HG03066 (cell line): ENCODE data around the gene AK1.
"Not testable (repeated sequence)": the region's sequence is repeated elsewhere in the genome, so short reads cannot be mapped to it uniquely, and the experiment has no call there.

Experiments used
- ATAC-seq: cut with Tn5 transposase; IDR thresholded peaks from one replicate; pipeline ENCODE4 v1.9.1; 2021; ENCODE audit warnings: low read depth; ENCODE audit not compliant: unreplicated experiment

The AK1 gene

GRCh38 chr9:127885508-127886281, 8.2 kb upstream of the AK1 start:
- ATAC-seq = no peak

- ATAC-seq = no peak
These were observed 7.6 kb upstream of the AK1 start for GRCh38 chr9:127884976-127885490.

GRCh38 chr9:127884427-127884911, 7.0 kb upstream of the AK1 start:
- ATAC-seq = no peak

GRCh38 chr9:127883959-127884358, 6.5 kb upstream of the AK1 start:
- ATAC-seq = no peak

GRCh38 chr9:127881715-127882114, 4.2 kb upstream of the AK1 start:
- ATAC-seq = not testable (repeated sequence)

DNA sequence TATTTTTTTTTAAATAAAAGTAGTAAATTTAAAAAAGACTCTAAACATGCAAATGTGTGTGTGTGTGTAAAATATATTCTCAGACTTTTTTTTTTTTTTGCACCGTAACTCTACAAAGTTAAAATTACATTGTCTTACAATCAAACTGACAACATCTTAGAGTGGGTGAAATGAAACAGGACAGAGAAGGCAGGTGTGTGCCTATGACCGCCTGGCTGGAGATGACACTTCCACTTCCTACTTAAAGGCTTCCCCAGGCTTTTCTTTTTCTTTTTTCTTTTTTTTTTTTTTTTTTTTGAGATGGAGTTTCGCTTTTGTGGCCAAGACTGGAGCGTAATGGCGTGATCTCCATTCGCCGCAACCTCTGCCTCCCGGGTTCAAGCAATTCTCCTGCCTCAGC, 2.7 kb upstream of the AK1 start:
- no peak for ATAC-seq

GRCh38 chr9:127878652-127879390, 1.3 kb upstream of the AK1 start:
- no peak for ATAC-seq

DNA sequence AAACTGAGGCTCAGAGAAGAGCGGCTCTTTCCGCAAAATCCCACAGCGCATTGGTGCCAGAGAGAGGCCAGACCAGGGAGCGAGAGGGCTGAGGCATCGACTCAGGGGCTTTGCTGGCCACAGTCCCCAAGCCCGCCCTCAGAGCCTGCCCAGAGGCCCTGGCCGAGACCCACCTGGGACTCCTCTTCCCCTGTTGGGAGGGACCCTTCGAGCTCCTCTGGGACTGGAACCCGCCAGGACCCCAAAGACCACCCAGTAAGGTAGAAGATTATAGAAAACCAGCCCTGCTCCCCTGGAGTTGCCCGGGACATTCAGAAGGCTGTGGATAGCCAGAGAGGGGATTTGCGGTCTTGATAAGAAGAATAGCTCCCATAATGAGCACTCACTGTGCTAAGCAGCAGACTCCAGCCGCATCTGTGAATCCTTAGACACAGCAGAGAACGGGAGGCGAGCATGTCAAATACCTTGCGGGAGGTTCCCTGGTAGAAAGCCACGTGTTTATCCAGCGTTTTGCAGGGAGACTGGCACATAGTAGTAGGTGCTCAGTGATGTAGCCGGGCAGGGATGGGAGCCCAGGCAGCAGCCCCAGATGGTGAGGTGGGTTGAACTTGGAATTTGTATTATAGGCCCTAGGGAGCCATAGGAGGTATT, 651 bp upstream of the AK1 start:
- ATAC-seq = no peak

- no peak for ATAC-seq
These were observed 512 bp downstream of the AK1 start for GRCh38 chr9:127876764-127877562.

DNA sequence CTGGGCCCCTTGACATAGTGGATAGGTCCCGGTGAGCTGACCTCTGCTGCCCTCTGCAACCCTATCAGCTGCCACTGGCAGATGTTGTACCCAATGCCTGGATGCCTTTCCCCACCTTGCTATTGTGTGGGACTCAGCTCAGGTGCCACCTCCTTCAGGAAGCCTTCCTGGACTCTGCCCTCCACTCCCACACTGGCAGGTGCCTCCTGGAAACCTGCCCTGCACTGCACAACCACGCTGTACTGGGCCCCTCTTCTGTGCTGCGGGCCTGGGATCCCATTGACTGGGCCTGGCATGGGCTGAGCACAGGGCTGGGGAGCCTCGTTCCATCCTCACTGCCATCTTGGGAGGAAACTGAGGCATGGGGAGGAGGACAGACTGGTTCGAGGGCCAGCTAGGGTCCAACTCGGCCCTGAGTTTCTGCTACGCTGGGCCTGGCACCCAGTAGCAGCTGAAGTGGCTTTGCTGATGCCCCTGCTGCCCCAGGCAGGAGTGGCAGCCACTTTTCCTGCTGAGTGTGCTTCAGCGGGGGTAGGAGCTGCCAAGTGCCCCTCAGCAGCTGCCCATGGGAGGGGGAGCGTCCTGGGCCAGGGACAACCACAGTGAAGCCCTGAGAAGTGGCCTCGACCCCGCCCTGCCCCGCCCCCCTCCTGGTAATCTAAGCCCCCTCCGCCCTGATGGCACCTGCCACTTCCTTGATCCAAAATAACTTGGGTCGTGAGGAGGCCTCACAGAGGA, 1.3 kb downstream of the AK1 start:
- ATAC-seq = no peak

DNA sequence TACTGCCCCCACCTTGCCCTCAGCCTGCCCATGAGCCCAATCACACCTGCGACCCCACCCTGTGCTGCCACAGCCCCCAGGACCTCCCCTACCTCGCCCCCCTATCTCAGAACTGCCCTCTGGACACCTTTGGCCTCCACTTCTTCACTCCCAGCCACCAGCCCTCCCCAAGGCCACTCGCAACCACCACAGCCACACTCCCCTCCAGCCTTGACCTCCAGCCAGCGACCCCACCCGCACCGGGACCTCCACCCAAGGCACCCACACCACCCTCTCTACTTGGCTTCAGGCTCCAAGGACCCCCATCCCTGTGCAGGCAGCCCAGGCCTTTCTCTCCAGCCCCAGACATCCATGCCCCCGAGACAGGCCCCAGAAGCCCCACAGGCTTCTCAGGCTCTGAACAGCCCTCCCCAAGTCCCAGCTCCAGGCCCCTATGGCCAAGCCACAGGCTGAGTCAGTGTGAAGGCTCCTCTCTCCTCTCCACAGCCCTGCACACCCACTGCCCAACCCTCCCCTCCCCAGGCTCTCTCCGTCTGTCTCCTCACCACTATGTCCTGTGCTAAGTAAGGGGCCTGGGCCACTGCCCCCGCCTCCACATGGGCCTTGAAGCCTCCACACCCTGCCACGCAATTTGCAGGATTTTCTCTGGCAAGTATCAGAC, 2.0 kb downstream of the AK1 start:
- ATAC-seq = no peak

DNA sequence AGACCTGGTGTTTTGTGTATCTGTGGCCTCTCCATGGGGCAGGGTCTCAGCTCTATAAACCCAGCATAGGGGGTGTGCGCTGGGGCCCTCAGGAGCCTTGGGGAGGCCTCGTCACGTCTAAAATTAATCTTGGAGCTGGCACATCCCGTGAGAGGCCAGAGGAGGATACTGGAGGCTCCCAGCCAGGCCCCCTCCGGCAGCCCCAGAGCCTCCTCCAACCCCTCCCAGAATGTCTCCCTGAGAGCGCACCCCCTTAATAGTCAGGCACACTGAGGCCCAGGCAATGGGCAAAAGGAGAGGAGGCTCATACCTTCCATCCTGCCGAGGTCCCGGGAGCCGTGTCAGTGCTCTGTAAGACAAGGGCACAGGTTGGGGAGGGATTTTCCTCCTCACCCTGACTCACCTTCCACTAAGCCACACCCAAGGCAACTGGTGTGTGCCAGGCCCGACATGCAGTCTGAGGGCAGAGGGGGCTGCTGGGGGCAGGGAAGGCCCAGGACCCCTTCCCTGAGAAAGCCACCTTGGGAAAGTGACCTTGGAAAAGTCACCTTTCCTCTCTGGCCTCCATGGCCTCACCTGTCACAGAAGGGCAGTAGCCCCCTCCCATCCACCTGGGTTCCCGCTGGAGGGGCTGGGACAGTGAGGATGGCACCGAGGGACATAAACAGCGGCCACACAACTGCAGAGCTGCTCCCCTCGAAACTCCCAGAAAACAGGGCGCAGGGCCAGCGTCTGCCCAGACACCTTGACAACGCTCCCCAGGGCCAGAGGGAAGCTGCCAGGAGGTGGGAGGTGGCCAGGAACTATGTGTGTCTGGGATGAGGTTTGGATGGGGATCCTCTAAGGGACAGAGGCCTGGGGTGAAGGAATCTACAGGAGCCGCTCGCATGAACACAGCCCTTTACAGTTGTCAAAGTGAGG, 2.9 kb downstream of the AK1 start:
- ATAC-seq = no peak

DNA sequence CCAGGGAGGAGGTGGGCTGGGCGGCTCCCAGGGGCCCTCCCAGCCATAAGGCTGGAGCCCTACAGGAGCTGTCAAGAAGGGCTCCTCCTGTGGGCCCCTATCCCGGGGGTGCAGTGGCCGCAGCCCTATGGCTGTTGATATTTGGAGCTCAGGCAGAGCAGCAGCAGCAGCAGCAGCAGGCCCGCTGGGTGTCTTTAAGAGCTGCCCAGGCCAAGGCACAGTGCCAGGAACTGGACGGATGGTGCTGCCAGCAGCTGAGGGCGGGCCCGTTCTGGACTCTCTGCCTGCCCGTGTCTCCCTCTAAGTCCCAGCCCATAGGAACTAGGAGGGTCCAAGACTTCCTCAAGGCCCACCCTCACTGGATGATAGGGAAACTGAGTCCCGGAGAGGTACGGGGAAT, 3.6 kb downstream of the AK1 start:
- no peak for ATAC-seq

DNA sequence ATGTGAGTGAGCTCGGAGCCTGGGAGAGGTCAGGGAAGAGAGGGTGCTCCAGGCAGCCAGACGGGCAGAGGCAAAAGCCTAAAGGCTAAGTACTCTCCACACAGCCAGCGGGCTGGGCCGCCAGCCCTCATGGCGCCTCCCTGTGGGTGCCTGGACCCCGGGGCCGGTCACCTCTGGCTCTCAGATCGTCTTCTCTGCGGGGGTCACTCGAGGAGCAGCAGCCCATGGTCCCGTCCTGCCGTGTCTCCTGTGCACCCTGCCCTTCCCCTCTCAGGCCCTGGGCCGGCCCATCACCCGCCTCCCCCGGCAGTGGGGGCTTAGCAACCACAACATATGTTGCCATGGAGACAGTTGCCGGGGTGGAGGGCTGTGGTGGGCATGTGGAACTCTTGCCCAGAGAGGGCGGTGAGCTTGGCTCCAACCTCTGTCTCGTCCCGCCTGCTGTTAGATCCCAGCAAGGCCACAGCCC, 4.2 kb downstream of the AK1 start:
- ATAC-seq = no peak

- no peak for ATAC-seq
These were observed 4.9 kb downstream of the AK1 start for GRCh38 chr9:127872369-127873222.

DNA sequence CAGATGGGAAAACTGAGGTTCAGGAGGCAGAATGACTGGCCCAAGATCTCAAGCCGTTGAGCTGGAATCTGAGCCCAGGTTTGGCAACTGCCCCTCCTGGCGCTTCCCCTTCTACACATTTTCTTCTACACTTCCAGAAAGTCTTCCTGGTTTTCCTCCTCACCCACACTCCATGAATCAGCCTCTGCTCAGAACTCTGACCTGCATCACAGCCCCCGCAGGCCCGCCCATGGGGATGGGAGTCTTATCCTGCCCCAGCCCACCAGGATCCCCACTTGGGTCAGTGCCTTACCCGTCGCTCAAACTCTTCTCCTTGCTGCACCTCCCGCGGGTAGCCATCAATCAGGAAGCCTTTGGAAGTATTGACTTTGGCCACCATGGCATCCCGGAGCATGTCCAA, 5.9 kb downstream of the AK1 start:
- ATAC-seq = no peak

DNA sequence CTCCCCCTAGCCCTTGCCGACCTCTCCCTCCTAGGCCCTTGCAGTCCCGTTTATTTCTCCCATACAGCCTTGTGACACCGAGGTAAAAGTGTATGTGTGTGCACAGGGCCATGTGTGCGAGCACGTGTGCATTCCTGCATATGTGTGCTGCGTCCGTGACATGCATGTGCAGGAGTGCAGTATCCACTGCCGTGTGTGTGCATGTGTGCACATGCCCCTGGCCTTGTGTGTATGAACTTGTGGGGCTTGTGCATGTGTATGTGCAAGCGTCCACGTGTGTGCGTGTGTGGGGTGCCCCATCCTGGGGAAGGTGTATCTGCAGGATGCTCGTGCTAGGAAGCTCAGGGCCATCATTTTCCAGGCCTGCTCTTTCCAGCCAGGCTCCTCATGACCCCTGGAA, 6.6 kb downstream of the AK1 start:
- no peak for ATAC-seq
